Measurements from ENCODE around the gene CES2. TPM values are rescaled to one million over a fixed set of nuclear protein-coding genes. Genes with fewer than 3 reads are reported as not detected.

CES2 gene
- total RNA-seq, 1 donor from 2014 or later = 26.7 TPM

- Mint-ChIP-seq H3K27ac (ENCODE audit: unreplicated experiment) (no peak overlapping the region), H3K4me3 (ENCODE audit: unreplicated experiment) (no peak overlapping the region), H3K36me3 (ENCODE audit: low read depth, unreplicated experiment) (no peaks in the 10 kb centered on the region), H3K9me3 (ENCODE audit: unreplicated experiment) (no peaks in the 10 kb centered on the region), H3K4me1 (ENCODE audit: unreplicated experiment) (peaks cover 2% of the 10 kb centered on the region), H3K27me3 (ENCODE audit: unreplicated experiment) (peaks cover 11% of the 10 kb centered on the region)
- DNase-seq (ENCODE audit: low spot score) = no peak
- TF ChIP-seq CTCF (IDR thresholded peaks at IDR 0.05; ENCODE audit: unreplicated experiment) = no peak
These were observed 33.7 kb upstream of the CES2 start for GRCh38 chr16:66901626-66902025.

- no peak for TF ChIP-seq CTCF (IDR thresholded peaks at IDR 0.05; ENCODE audit: unreplicated experiment)
- Mint-ChIP-seq H3K9me3 (ENCODE audit: unreplicated experiment) (no peaks in the 10 kb centered on the region), H3K36me3 (ENCODE audit: low read depth, unreplicated experiment) (no peaks in the 10 kb centered on the region), H3K27me3 (ENCODE audit: unreplicated experiment) (peaks cover 11% of the 10 kb centered on the region), H3K4me1 (ENCODE audit: unreplicated experiment) (peaks cover 2% of the 10 kb centered on the region), H3K27ac (ENCODE audit: unreplicated experiment) (no peak overlapping the region), H3K4me3 (ENCODE audit: unreplicated experiment) (no peak overlapping the region)
- no peak for DNase-seq (ENCODE audit: low spot score)
These were observed 32.4 kb upstream of the CES2 start for GRCh38 chr16:66902648-66903543.

DNA sequence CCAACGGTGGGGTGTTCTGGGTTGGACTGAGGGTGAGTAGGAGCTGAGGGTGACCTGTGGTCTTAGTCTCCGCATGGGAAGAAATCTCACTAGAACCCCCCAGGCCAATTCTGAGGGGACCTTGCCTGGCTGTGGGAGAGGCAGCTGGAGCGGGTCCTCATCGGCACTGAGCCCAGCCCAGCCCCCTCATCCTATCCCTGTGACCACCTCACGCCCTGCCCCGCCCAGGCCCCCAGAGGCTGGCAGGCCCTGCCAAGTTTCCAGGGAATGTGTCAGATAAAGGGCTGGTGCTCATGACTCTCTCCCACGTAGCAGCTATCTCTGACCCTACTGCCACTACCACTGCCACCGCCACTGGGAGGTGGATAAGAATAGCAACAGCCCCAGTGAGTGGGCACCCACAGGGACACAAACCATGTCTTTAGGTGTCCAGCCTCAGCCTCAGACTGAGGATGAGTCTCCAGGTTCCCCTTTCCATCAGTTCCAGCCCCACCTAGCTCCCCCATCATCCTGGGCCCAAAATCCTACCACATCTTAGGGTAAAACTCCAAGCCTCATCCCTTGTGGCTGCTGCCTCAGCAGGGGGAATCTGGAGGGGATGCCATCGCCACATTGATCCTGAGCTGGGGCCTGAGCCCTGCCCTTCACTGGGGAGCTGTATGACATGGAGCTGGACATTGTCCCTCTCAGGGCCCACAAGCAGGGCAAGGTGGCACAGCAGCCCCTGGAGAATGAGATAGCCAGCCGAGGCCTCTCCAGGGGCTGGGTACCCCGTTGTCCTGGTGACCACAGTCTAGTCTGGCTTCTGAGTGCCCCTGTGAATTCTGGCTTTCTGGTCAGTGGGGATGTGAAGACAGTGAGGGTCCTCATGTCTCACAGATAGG is 31.5 kb upstream of the CES2 start:
- Mint-ChIP-seq H3K27ac (ENCODE audit: unreplicated experiment) (no peak overlapping the region), H3K4me3 (ENCODE audit: unreplicated experiment) (no peak overlapping the region), H3K27me3 (ENCODE audit: unreplicated experiment) (peaks cover 13% of the 10 kb centered on the region), H3K36me3 (ENCODE audit: low read depth, unreplicated experiment) (no peaks in the 10 kb centered on the region), H3K4me1 (ENCODE audit: unreplicated experiment) (peaks cover 2% of the 10 kb centered on the region), H3K9me3 (ENCODE audit: unreplicated experiment) (no peaks in the 10 kb centered on the region)
- DNase-seq (ENCODE audit: low spot score) = no peak
- TF ChIP-seq CTCF (IDR thresholded peaks at IDR 0.05; ENCODE audit: unreplicated experiment) = no peak

DNA sequence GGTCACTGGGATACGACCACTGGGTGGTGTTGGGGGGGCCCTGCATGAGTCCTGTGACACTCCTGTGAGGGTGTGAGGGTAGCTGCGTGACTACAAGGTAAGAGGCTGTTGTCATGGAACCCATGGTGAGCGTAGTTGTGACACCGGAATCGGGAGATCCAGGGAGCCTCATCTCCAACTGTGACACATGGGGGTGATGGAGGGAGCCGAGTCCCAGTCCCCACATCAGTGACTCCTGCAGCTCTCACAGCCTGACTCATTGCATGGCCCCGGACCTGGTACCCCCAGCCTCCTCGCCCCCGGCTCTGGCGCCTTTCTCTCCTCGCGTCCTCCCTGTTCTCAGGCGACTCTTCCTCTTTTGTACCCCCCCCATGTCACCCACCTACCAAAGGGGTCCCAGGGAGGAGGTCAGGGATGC is 30.9 kb upstream of the CES2 start:
- DNase-seq (ENCODE audit: low spot score) = no peak
- Mint-ChIP-seq H3K36me3 (ENCODE audit: low read depth, unreplicated experiment) (no peaks in the 10 kb centered on the region), H3K9me3 (ENCODE audit: unreplicated experiment) (no peaks in the 10 kb centered on the region), H3K4me1 (ENCODE audit: unreplicated experiment) (peaks cover 2% of the 10 kb centered on the region), H3K27ac (ENCODE audit: unreplicated experiment) (no peak overlapping the region), H3K4me3 (ENCODE audit: unreplicated experiment) (no peak overlapping the region), H3K27me3 (ENCODE audit: unreplicated experiment) (peaks cover 13% of the 10 kb centered on the region)
- TF ChIP-seq CTCF (IDR thresholded peaks at IDR 0.05; ENCODE audit: unreplicated experiment) = no peak

All from endothelial cell (in vitro differentiated cells).